Neural crest cell (in vitro differentiated cells): ENCODE measurements around the gene BTBD9. TPM values are rescaled to one million over a fixed set of nuclear protein-coding genes. Genes with fewer than 3 reads are reported as not detected.

ENCODE experiments used
- DNase-seq: peaks from one replicate; pipeline ENCODE4 v3.0.0; 2021; ENCODE audit warnings: low read depth, mixed read lengths, low spot score
- H3K27ac Mint-ChIP-seq: one replicate; pipeline ENCODE4 v1.8.0; 2021; ENCODE audit warnings: mild to moderate bottlenecking, mixed read lengths; ENCODE audit not compliant: unreplicated experiment
- H3K27me3 Mint-ChIP-seq: 2 replicates; pipeline ENCODE4 v1.8.0; 2021; ENCODE audit warnings: low read depth, mild to moderate bottlenecking, mixed read lengths
- H3K36me3 Mint-ChIP-seq: 2 replicates; pipeline ENCODE4 v1.8.0; 2021; ENCODE audit warnings: low read depth, mild to moderate bottlenecking, mixed read lengths
- H3K4me1 Mint-ChIP-seq: 2 replicates; pipeline ENCODE4 v1.8.0; 2021; ENCODE audit warnings: mixed read lengths
- H3K4me3 Mint-ChIP-seq: one replicate; pipeline ENCODE4 v1.8.0; 2021; ENCODE audit warnings: mild to moderate bottlenecking, mixed read lengths
- H3K9me3 Mint-ChIP-seq: 2 replicates; pipeline ENCODE4 v1.8.0; 2021; ENCODE audit warnings: mixed read lengths
- total RNA-seq: library from RNA; stranded (reverse); gene quantifications from 2 replicates; pipeline ENCODE4 v1.2.1, GENCODE V29; 2021
- TF ChIP-seq, protein P1 (sequence below): fragments of 200-600 bp; sonication (generic); conservative IDR thresholded peaks from 2 replicates; pipeline ENCODE4 v1.5.0; 2021; ENCODE audit warnings: antibody characterized with exemption, mild to moderate bottlenecking

The BTBD9 gene
- total RNA-seq, 1 donor from 2014 or later = 18.0 TPM

DNA sequence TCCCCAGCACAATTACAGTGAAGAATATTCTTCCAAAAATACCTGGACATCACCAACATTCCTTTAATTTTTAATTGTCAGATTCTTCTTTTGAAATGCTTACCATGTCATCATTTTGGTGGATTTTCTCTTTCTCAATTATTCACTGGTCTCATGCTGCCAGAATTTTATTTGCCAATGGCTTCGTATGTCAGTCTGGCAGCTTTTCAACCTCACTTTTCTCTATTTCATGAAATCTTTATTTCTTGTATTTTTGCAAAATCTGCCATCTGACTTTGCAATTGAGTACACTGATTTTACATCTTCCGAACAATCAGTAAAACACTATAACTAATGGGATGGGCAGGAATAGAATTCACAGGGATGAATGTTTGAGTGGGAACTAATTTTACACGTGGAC lies 84.1 kb downstream of the BTBD9 start:
- Mint-ChIP-seq H3K9me3 (no peaks in the 10 kb centered on the region), H3K36me3 (peaks cover 2% of the 10 kb centered on the region), H3K27me3 (no peaks in the 10 kb centered on the region), H3K27ac (no peak overlapping the region), H3K4me1 (no peaks in the 10 kb centered on the region), H3K4me3 (no peak overlapping the region)
- no peak for DNase-seq
- TF ChIP-seq, protein P1, sequence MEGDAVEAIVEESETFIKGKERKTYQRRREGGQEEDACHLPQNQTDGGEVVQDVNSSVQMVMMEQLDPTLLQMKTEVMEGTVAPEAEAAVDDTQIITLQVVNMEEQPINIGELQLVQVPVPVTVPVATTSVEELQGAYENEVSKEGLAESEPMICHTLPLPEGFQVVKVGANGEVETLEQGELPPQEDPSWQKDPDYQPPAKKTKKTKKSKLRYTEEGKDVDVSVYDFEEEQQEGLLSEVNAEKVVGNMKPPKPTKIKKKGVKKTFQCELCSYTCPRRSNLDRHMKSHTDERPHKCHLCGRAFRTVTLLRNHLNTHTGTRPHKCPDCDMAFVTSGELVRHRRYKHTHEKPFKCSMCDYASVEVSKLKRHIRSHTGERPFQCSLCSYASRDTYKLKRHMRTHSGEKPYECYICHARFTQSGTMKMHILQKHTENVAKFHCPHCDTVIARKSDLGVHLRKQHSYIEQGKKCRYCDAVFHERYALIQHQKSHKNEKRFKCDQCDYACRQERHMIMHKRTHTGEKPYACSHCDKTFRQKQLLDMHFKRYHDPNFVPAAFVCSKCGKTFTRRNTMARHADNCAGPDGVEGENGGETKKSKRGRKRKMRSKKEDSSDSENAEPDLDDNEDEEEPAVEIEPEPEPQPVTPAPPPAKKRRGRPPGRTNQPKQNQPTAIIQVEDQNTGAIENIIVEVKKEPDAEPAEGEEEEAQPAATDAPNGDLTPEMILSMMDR = no peak

DNA sequence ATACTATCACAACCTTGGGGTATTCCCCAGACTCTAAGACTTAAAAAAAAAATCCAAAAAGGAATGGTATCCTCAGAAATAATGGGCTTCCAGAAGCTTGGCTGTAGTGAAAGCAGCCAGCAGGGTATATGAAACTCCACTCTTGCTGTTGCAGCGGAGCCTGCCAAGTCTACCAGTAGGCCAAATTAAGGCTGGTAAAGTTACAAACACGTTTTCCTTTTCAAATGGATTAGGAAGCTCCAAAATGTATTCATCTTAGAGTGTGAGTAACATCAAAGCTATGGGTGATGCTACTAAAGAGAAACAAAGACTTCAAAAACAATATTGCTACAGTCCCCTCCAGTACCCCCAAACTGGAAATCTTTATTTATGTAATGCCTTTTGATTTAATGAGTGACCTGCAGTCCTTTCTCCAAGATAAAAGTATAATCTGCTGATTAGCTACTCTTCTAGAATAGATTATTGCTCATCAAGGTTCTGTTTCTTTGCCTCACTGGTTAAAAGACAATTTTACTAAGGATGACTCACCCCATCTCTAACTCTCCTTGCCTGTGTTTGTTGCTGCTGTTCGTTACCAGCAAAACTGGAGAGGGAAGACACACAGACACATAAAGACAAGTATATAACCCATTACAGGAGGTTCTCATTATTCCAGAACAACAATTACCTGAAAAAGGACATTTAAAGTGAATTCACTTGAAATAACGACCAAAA lies 84.9 kb downstream of the BTBD9 start:
- Mint-ChIP-seq H3K27ac (no peak overlapping the region), H3K4me3 (no peak overlapping the region), H3K9me3 (no peaks in the 10 kb centered on the region)

DNA sequence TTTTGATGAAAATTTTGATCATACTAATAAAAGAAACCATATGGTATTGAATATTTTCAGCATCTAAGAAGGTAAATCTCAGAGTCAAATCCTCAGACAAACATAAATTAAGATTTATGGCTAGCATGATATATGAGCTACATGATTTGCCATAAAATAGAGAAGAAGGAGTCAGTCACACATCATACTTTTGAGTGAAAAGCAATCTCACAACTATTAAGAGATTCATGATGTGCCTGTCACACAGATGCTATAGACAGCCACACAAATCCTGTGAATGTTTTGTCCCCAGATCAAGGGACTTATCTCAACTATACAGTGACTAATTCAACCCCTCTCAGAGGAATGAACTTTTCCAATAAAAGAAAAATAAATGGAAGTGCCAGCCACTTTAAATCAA lies 85.7 kb downstream of the BTBD9 start:
- DNase-seq = no peak
- no peaks in the 10 kb centered on the region for H3K27me3 Mint-ChIP-seq
- no peak overlapping the region for H3K27ac Mint-ChIP-seq
- no peaks in the 10 kb centered on the region for H3K9me3 Mint-ChIP-seq
- no peak overlapping the region for H3K4me3 Mint-ChIP-seq
- H3K36me3 Mint-ChIP-seq = peaks cover under 1% of the 10 kb centered on the region
- no peaks in the 10 kb centered on the region for H3K4me1 Mint-ChIP-seq
- TF ChIP-seq, protein P1 = no peak

More for the DNA sequence above, 84.9 kb downstream of the BTBD9 start:
- H3K27me3 Mint-ChIP-seq = no peaks in the 10 kb centered on the region
- peaks cover 2% of the 10 kb centered on the region for H3K36me3 Mint-ChIP-seq
- DNase-seq = no peak
- no peaks in the 10 kb centered on the region for H3K4me1 Mint-ChIP-seq
- TF ChIP-seq, protein P1 = no peak

DNA sequence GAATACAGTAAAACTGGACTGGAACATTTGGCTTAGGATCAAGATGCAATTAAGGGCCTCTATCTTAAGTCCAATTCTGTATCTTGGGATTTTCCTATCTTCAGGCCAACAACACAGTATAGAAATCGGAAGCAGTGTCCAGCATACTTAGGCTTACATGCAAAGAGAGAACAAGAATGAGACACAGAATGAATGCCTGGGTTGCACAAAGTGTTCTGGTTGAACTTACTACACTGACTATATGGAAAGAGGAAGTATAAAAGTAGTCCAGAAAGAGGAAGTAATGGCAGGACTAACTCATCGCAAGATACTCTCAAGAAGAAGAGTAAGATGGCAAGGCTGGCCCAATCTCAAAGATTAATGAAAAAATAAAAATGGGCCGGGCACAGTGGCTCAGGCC lies 87.6 kb downstream of the BTBD9 start:
- H3K4me1 Mint-ChIP-seq = no peaks in the 10 kb centered on the region
- DNase-seq = no peak

DNA sequence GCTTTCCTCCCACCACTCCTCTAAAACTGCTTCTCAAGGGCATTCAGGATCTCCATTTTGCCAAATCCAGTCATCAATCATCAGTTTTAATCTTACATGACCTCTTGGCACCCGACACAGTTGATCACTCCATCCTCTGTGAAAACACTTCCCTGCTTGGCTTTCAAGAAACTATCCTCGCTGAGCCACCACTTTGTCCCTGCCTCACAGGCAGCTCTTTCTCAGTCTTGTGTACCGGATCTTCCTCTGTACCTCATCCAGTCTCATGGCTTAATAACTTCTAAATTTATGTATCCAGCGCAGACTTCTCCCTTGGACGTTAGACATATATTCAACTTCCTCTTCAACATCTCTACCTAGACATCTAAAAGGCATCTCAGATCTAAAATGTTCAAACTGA lies 89.9 kb downstream of the BTBD9 start:
- Mint-ChIP-seq H3K4me1 (no peaks in the 10 kb centered on the region), H3K4me3 (no peak overlapping the region), H3K27ac (no peak overlapping the region), H3K9me3 (no peaks in the 10 kb centered on the region), H3K36me3 (peaks cover 4% of the 10 kb centered on the region), H3K27me3 (no peaks in the 10 kb centered on the region)
- no peak for DNase-seq
- TF ChIP-seq, protein P1 = no peak

More for the DNA sequence above, 87.6 kb downstream of the BTBD9 start:
- no peak overlapping the region for H3K27ac Mint-ChIP-seq
- H3K4me3 Mint-ChIP-seq = no peak overlapping the region
- H3K9me3 Mint-ChIP-seq = no peaks in the 10 kb centered on the region
- H3K36me3 Mint-ChIP-seq = peaks cover 4% of the 10 kb centered on the region
- no peaks in the 10 kb centered on the region for H3K27me3 Mint-ChIP-seq
- TF ChIP-seq, protein P1 = no peak
